ENCODE measurements around the gene DGKA. TPM values are rescaled to one million over a fixed set of nuclear protein-coding genes. Genes with fewer than 3 reads are reported as not detected.

Gene DGKA
- total RNA-seq, 1 donor from 2014 or later = 48.6 TPM

DNA sequence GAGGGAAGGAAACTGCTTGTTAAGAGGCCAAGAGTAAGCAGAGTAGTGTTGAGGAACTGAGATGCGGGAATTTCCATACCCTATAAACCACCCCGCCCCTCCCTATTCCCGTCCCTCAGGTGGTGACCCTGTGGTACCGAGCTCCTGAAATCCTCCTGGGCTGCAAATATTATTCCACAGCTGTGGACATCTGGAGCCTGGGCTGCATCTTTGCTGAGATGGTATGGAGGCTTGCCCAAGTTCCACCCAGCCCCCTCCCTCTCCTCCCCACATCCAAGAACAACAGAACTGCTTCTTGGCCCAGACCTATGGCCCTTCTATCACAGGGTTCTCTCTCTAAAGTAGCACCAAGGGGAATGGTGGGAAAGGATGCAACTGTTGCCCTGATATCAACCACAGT, 38.4 kb downstream of the DGKA start:
- TF ChIP-seq, protein P1, sequence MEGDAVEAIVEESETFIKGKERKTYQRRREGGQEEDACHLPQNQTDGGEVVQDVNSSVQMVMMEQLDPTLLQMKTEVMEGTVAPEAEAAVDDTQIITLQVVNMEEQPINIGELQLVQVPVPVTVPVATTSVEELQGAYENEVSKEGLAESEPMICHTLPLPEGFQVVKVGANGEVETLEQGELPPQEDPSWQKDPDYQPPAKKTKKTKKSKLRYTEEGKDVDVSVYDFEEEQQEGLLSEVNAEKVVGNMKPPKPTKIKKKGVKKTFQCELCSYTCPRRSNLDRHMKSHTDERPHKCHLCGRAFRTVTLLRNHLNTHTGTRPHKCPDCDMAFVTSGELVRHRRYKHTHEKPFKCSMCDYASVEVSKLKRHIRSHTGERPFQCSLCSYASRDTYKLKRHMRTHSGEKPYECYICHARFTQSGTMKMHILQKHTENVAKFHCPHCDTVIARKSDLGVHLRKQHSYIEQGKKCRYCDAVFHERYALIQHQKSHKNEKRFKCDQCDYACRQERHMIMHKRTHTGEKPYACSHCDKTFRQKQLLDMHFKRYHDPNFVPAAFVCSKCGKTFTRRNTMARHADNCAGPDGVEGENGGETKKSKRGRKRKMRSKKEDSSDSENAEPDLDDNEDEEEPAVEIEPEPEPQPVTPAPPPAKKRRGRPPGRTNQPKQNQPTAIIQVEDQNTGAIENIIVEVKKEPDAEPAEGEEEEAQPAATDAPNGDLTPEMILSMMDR (IDR thresholded peaks at IDR 0.05) = no peak
- no peak for DNase-seq (ENCODE audit: low spot score in 2 of 2)
- intact Hi-C loops (cut with DNase I) = no loop called here
- Histone ChIP-seq H3K9me3 (no peaks in the 10 kb centered on the region), H3K27me3 (no peaks in the 10 kb centered on the region), H3K36me3 (no peaks in the 10 kb centered on the region), H3K27ac (no peak overlapping the region), H3K4me1 (peaks cover 0 to 13% of the 10 kb centered on the region in 2 donors), H3K4me3 (no peak overlapping the region)

DNA sequence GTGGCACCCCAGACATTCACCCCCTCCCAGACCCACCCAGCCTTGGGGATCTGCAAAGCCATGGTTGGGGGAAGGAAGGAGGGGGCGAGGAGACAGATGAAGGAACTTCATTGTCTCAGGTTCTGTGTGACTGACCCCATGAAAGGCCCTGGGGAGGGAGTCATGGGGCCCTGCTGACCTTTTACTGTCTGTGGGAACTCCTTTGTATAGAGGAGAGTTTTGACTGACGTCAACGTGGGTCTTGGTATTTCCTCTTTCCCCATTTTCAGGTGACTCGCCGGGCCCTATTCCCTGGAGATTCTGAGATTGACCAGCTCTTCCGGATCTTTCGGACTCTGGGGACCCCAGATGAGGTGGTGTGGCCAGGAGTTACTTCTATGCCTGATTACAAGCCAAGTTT, 39.8 kb downstream of the DGKA start:
- TF ChIP-seq, protein P1 (IDR thresholded peaks at IDR 0.05) = no peak
- Histone ChIP-seq H3K36me3 (no peaks in the 10 kb centered on the region), H3K4me3 (no peak overlapping the region), H3K27ac (peak overlapping the region in 1 of 2 donors; percentile 86), H3K27me3 (no peaks in the 10 kb centered on the region), H3K9me3 (no peaks in the 10 kb centered on the region), H3K4me1 (peaks cover 3 to 16% of the 10 kb centered on the region in 2 donors)
- intact Hi-C loops (cut with DNase I) = no loop called here
- no peak for DNase-seq (ENCODE audit: low spot score in 2 of 2)

DNA sequence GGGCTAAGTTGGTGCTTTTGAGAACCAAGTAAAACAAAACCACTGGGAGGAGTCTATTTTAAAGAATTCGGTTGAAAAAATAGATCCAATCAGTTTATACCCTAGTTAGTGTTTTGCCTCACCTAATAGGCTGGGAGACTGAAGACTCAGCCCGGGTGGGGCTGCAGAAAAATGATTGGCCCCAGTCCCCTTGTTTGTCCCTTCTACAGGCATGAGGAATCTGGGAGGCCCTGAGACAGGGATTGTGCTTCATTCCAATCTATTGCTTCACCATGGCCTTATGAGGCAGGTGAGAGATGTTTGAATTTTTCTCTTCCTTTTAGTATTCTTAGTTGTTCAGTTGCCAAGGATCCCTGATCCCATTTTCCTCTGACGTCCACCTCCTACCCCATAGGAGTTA, 41.1 kb downstream of the DGKA start:
- Histone ChIP-seq H3K27ac (peak overlapping the region; percentile 85 to 86), H3K9me3 (no peaks in the 10 kb centered on the region), H3K4me1 (peaks cover 3 to 18% of the 10 kb centered on the region in 2 donors), H3K27me3 (no peaks in the 10 kb centered on the region), H3K36me3 (no peaks in the 10 kb centered on the region), H3K4me3 (no peak overlapping the region)
- intact Hi-C loops (cut with DNase I) = no loop called here
- DNase-seq (ENCODE audit: low spot score in 2 of 2) = no peak
- TF ChIP-seq, protein P1 (IDR thresholded peaks at IDR 0.05) = no peak

DNA sequence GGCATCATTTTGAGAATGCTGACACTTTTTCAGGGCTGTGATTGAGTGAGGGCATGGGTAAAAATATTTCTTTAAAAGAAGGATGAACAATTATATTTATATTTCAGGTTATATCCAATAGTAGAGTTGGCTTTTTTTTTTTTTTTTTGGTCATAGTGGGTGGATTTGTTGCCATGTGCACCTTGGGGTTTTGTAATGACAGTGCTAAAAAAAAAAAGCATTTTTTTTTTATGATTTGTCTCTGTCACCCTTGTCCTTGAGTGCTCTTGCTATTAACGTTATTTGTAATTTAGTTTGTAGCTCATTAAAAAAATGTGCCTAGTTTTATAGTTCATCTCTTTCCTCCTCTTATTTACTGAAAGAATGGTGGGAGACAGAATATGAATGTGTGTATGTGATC, 41.5 kb downstream of the DGKA start:
- DNase-seq (ENCODE audit: low spot score in 2 of 2) = no peak
- Histone ChIP-seq H3K36me3 (no peaks in the 10 kb centered on the region), H3K4me1 (peaks cover 3 to 18% of the 10 kb centered on the region in 2 donors), H3K27me3 (no peaks in the 10 kb centered on the region), H3K9me3 (no peaks in the 10 kb centered on the region), H3K4me3 (peak overlapping the region; percentile 53 to 68), H3K27ac (peak overlapping the region; percentile 85 to 86)
- TF ChIP-seq, protein P1 (IDR thresholded peaks at IDR 0.05) = no peak
- intact Hi-C loops (cut with DNase I) = no loop called here

DNA sequence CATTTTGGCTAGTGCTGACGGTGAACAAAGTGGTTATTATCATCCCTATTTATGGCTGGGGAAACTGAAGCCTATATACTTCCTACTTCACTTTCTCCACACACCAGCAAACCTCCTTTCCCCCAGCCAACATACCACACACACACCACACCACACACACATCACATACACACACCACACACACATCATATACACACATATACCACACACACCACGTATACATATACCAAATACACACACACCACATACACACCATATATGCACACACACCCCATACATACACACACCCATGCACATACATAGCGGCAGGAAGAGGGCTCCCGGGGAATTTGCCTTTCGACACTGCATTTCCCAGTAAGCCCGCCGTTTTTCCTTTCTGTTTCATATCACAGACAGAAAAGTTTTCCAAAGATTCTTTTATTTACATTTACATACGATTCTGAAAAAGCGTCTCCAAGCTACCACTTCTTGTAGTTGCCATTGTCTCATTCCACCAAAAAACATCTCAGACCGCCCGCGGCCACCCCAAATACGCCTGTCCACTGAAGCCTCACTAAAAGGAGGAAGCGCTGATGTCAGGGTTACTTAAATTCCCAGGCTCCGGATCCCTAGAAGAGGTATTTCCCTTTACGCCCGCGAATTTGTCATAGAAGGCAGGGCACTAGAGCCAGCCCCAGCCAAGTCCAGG, 42.1 kb downstream of the DGKA start:
- Histone ChIP-seq H3K4me3 (peak overlapping the region; percentile 53 to 68), H3K27ac (peak overlapping the region; percentile 85 to 86), H3K9me3 (no peaks in the 10 kb centered on the region), H3K4me1 (peaks cover 3 to 18% of the 10 kb centered on the region in 2 donors), H3K27me3 (no peaks in the 10 kb centered on the region), H3K36me3 (no peaks in the 10 kb centered on the region)
- intact Hi-C loops (cut with DNase I) = loop anchor here (1.0 kb wide), 1 partner anchor 41 kb away; no protein-coding TSS in a partner anchor
- DNase-seq (ENCODE audit: low spot score in 2 of 2) = no peak
- TF ChIP-seq, protein P1 (IDR thresholded peaks at IDR 0.05) = no peak

Data from ascending aorta (tissue), 2 donors.